DOHH2 (cell line): Measurements from ENCODE around the gene RAB22A.
"Not testable (repeated sequence)": the region's sequence is repeated elsewhere in the genome, so short reads cannot be mapped to it uniquely, and the experiment has no call there.

Experiments
- CTCF ChIP-seq: fragments of 200-600 bp; sonication (generic); IDR thresholded peaks from one replicate; pipeline ENCODE4 v1.5.1; 2014; ENCODE audit warnings: antibody characterized with exemption, mild to moderate bottlenecking, low read depth, low read length; ENCODE audit not compliant: poor library complexity, severe bottlenecking
- EZH2phosphoT487 ChIP-seq: fragments of 200-600 bp; sonication (generic); IDR thresholded peaks from 2 replicates; pipeline ENCODE4 v1.6.1; 2017; ENCODE audit warnings: borderline replicate concordance, mild to moderate bottlenecking, antibody characterized with exemption, low read length, moderate library complexity, mixed read lengths

GRCh38 chr20:58414786-58415185 is 105.3 kb downstream of the RAB22A start:
- not testable (repeated sequence) for TF ChIP-seq EZH2phosphoT487, CTCF
